Panc1 (cell line): Measurements from ENCODE around the gene ECHDC3. TPM values are rescaled to one million over a fixed set of nuclear protein-coding genes. Genes with fewer than 3 reads are reported as not detected.

Experiments used
- ATAC-seq: fragments of 200-7000 bp; cut with Tn5 transposase; 2 replicates; pipeline ENCODE4 v1.9.1; 2020; ENCODE audit warnings: mild to moderate bottlenecking, moderate library complexity
- BruUV-seq: library from RNA; stranded (reverse); fragments of 400-500 nt; replicated peaks from 2 replicates; lab custom pipeline; 2021; lab: Mats Ljungman, UMichigan
- CTCF ChIA-PET: fragments of 300-600 bp; sonication (Branson Sonifier 250); formaldehyde crosslinking; loops from one replicate; lab custom pipeline; 2022; ENCODE audit warnings: antibody characterized with exemption; lab: Charles Lee
- POLR2A ChIA-PET: fragments of 300-600 bp; sonication (Branson Sonifier 250); formaldehyde crosslinking; loops from one replicate; lab custom pipeline; 2022; ENCODE audit warnings: antibody characterized with exemption; lab: Charles Lee
- DNase-seq: peaks from one replicate; pipeline ENCODE4 v3.0.0-alpha.2; 2010; ENCODE audit warnings: low read depth, low spot score
- H3K27ac ChIP-seq: 2 replicates; pipeline ENCODE4 v1.5.1; 2011; ENCODE audit warnings: mild to moderate bottlenecking, low read length, inconsistent platforms
- H3K27me3 ChIP-seq: fragments of 200-500 bp; sonication (Bioruptor generic); 2 replicates; pipeline ENCODE4 v1.6.0; 2014; ENCODE audit warnings: low read length, inconsistent platforms; ENCODE audit not compliant: control insufficient read depth, insufficient read depth
- H3K36me3 ChIP-seq: fragments of 200-500 bp; sonication (Bioruptor generic); 2 replicates; pipeline ENCODE4 v1.5.1; 2014; ENCODE audit warnings: inconsistent platforms, mild to moderate bottlenecking, low read length, moderate library complexity; ENCODE audit not compliant: control insufficient read depth, insufficient read depth
- H3K4me1 ChIP-seq: 2 replicates; pipeline ENCODE4 v1.5.1; 2011; ENCODE audit warnings: inconsistent platforms, mild to moderate bottlenecking, low read length, moderate library complexity; ENCODE audit not compliant: control insufficient read depth, insufficient read depth
- H3K4me3 ChIP-seq, 2 experiments: 2 replicates each; pipeline ENCODE4 v1.5.1; 2011 to 2012; ENCODE audit warnings: low read depth in 2 of 2, low read length in 2 of 2, mild to moderate bottlenecking in 2 of 2, inconsistent platforms in 1 of 2, moderate library complexity in 1 of 2
- H3K9me3 ChIP-seq: fragments of 200-500 bp; sonication (Bioruptor generic); 2 replicates; pipeline ENCODE4 v1.5.1; 2014; ENCODE audit warnings: low read depth, mild to moderate bottlenecking, inconsistent platforms, low read length, moderate library complexity; ENCODE audit not compliant: control insufficient read depth, insufficient read depth
- POLR2AphosphoS5 ChIP-seq: IDR thresholded peaks from 2 replicates; pipeline ENCODE4 v1.6.1; 2012; ENCODE audit warnings: mild to moderate bottlenecking, low read depth, low read length, moderate library complexity
- SIN3A ChIP-seq: IDR thresholded peaks from 2 replicates; pipeline ENCODE4 v1.6.1; 2012; ENCODE audit warnings: low read depth, mild to moderate bottlenecking, low read length, moderate library complexity, borderline replicate concordance; ENCODE audit not compliant: insufficient read depth
- TCF7L2 ChIP-seq: IDR thresholded peaks from 2 replicates; pipeline ENCODE4 v1.6.1; 2011; ENCODE audit warnings: mild to moderate bottlenecking, low read depth, low read length, inconsistent platforms
- in situ Hi-C: cut with HindIII; loops from 2 replicates; pipeline ENCODE4 v1.10.0; 2016; ENCODE audit warnings: low sequenced_read_pairs, low pct_unique_long_range_greater_than_20kb
- intact Hi-C: fragments of 100-400 bp; cut with micrococcal nuclease; formaldehyde crosslinking; loops from one replicate; pipeline ENCODE4 v1.10.0; 2022; ENCODE audit not compliant: unreplicated experiment
- total RNA-seq: library from RNA; stranded (reverse); gene quantifications from one replicate; pipeline ENCODE4 v1.2.1, GENCODE V29; 2021; ENCODE audit not compliant: unreplicated experiment
- TF ChIP-seq, protein P1 (sequence below): fragments of 450-650 bp; IDR thresholded peaks from 2 replicates; pipeline ENCODE4 v1.5.1; 2017; ENCODE audit warnings: mild to moderate bottlenecking
- TF ChIP-seq, protein P2 (sequence below), 2 experiments: IDR thresholded peaks; 2 replicates each; pipeline ENCODE4 v1.6.1; 2011 to 2012; ENCODE audit warnings: low read depth in 2 of 2, control low read depth in 1 of 2, low read length in 1 of 2, mild to moderate bottlenecking in 1 of 2, moderate library complexity in 1 of 2; ENCODE audit not compliant: insufficient read depth in 1 of 2

Gene ECHDC3
- total RNA-seq, 1 experiment from 2014 or later = 5.8 TPM

DNA sequence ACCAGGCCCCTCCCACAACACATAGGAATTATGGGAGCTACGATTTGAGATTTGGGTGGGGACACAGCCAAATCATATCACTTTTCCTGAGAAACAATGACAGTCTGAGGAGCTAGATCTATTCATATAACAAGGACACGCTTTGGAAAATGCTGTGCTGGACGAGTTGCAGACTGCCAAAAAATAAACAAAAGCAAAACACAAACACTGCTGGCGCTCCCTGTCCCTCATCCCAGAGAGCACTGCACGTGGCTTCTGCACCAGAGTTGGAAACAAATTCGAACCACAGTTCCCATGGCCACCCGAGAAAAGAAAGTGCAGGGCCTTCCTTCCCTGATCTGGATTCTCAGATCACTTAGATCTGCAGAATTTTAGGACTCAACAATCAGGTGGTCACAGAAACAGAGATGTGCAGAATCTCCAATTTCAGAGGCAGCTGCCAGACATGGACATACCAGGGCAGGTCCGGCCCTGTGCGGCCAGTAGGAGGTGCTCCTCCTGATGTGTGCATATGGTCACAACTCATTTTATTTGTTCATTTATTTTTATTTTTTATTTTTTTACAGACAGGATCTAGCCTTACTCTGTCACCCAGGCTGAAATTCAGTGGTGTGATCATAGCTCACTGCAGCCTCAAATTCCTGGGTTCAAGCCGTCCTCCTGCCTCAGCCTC, 35.2 kb upstream of the ECHDC3 start:
- in situ Hi-C loops = no loop called here
- DNase-seq = no peak
- Histone ChIP-seq H3K36me3 (no peaks in the 10 kb centered on the region), H3K4me3 (no peak overlapping the region), H3K4me1 (no peaks in the 10 kb centered on the region), H3K27ac (no peak overlapping the region), H3K27me3 (no peaks in the 10 kb centered on the region), H3K9me3 (no peaks in the 10 kb centered on the region)
- POLR2A ChIA-PET = interaction anchor here (0.5 kb wide), 1 partner anchor 20 kb away, joined by 3 read pairs; no protein-coding TSS in a partner anchor
- CTCF ChIA-PET = no interaction called here
- intact Hi-C loops = no loop called here
- BruUV-seq = no TSS peak
- ATAC-seq = no peak
- TF ChIP-seq POLR2AphosphoS5 (no peak), TCF7L2 (no peak), SIN3A (no peak)
- TF ChIP-seq, protein P1, sequence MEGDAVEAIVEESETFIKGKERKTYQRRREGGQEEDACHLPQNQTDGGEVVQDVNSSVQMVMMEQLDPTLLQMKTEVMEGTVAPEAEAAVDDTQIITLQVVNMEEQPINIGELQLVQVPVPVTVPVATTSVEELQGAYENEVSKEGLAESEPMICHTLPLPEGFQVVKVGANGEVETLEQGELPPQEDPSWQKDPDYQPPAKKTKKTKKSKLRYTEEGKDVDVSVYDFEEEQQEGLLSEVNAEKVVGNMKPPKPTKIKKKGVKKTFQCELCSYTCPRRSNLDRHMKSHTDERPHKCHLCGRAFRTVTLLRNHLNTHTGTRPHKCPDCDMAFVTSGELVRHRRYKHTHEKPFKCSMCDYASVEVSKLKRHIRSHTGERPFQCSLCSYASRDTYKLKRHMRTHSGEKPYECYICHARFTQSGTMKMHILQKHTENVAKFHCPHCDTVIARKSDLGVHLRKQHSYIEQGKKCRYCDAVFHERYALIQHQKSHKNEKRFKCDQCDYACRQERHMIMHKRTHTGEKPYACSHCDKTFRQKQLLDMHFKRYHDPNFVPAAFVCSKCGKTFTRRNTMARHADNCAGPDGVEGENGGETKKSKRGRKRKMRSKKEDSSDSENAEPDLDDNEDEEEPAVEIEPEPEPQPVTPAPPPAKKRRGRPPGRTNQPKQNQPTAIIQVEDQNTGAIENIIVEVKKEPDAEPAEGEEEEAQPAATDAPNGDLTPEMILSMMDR = no peak
- TF ChIP-seq, protein P2, sequence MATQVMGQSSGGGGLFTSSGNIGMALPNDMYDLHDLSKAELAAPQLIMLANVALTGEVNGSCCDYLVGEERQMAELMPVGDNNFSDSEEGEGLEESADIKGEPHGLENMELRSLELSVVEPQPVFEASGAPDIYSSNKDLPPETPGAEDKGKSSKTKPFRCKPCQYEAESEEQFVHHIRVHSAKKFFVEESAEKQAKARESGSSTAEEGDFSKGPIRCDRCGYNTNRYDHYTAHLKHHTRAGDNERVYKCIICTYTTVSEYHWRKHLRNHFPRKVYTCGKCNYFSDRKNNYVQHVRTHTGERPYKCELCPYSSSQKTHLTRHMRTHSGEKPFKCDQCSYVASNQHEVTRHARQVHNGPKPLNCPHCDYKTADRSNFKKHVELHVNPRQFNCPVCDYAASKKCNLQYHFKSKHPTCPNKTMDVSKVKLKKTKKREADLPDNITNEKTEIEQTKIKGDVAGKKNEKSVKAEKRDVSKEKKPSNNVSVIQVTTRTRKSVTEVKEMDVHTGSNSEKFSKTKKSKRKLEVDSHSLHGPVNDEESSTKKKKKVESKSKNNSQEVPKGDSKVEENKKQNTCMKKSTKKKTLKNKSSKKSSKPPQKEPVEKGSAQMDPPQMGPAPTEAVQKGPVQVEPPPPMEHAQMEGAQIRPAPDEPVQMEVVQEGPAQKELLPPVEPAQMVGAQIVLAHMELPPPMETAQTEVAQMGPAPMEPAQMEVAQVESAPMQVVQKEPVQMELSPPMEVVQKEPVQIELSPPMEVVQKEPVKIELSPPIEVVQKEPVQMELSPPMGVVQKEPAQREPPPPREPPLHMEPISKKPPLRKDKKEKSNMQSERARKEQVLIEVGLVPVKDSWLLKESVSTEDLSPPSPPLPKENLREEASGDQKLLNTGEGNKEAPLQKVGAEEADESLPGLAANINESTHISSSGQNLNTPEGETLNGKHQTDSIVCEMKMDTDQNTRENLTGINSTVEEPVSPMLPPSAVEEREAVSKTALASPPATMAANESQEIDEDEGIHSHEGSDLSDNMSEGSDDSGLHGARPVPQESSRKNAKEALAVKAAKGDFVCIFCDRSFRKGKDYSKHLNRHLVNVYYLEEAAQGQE (IDR thresholded peaks at IDR 0.05; ENCODE audit: insufficient read depth in 1 of 2, low read depth in 2 of 2, low read length in 1 of 2) = no peak

DNA sequence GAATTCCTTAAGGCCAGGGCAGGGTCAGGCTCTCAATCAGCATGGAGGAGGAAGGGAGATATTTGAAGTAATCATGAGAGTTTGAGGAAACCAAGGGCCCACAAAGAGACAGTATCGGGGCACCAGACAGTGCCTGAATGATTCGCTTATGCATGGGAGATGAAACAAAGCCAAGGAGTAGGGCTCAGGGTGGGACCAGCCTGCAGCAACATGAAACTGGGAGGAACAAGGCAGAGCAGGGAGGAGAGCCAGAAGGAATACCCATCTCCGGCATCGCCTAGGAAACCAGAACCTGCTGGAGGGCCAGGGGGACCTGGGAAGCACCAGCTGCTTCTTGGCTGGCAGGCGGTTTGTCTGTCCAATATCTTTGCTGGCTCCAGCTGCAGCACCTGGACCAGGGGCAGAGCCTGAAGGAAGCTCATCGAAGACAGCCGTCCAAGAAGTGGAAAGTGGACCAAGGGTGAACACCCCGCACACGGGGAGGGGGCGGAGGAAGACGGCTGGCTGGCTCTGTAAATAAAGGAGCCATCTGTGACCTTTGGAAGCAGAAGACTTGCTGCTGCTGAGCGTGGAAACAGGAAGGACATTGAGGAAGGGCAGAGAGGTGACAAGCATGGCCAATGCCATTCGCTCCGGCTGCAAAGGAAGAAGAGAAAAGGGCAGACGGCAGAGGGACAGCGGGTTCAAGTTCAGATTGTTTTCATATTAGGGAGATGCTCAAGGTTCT, 34.4 kb upstream of the ECHDC3 start:
- in situ Hi-C loops (no loop called here), intact Hi-C loops (no loop called here)
- CTCF ChIA-PET = no interaction called here

More for the DNA sequence above, 34.4 kb upstream of the ECHDC3 start:
- no TSS peak for BruUV-seq
- Histone ChIP-seq H3K36me3 (no peaks in the 10 kb centered on the region), H3K4me1 (no peaks in the 10 kb centered on the region), H3K9me3 (no peaks in the 10 kb centered on the region), H3K27ac (no peak overlapping the region), H3K27me3 (no peaks in the 10 kb centered on the region), H3K4me3 (no peak overlapping the region)
- TF ChIP-seq, protein P2 (IDR thresholded peaks at IDR 0.05; ENCODE audit: insufficient read depth in 1 of 2, low read depth in 2 of 2, low read length in 1 of 2) = no peak
- TF ChIP-seq SIN3A (no peak), TCF7L2 (no peak), POLR2AphosphoS5 (no peak)
- TF ChIP-seq, protein P1 = no peak
- no peak for ATAC-seq
- DNase-seq = no peak
- POLR2A ChIA-PET = no interaction called here
